Endothelial cell of umbilical vein (primary cell): ENCODE data around the gene AKAP13. TPM values are rescaled to one million over a fixed set of nuclear protein-coding genes. Genes with fewer than 3 reads are reported as not detected.

Experiments
- BruUV-seq: library from RNA; stranded (reverse); fragments of 400-500 nt; replicated peaks from 2 replicates; lab custom pipeline; 2021; lab: Mats Ljungman, UMichigan
- CTCF ChIA-PET: fragments of 300-600, 350-600 bp; sonication (Branson Sonifier 250); formaldehyde crosslinking; loops from one replicate; lab custom pipeline; 2021; ENCODE audit warnings: antibody characterized with exemption, inconsistent platforms; lab: Charles Lee
- POLR2A ChIA-PET: fragments of 300-600, 350-600 bp; sonication (Branson Sonifier 250); formaldehyde crosslinking; loops from one replicate; lab custom pipeline; 2021; ENCODE audit warnings: antibody characterized with exemption, inconsistent platforms; lab: Charles Lee
- DNase-seq: peaks from one replicate; pipeline ENCODE4 v3.0.0-alpha.2; 2011; ENCODE audit warnings: low read depth, low spot score
- FAIRE-seq: peaks from 2 replicates; lab custom pipeline; 2011; peaks lifted over from hg19 to GRCh38; lab: Jason Lieb, UNC
- H2AFZ ChIP-seq: 2 replicates; pipeline ENCODE4 v1.6.0; 2012; ENCODE audit warnings: low read depth, low read length, control low read depth, inconsistent platforms
- H3K27ac ChIP-seq: 2 replicates; pipeline ENCODE4 v1.5.1; 2011; ENCODE audit warnings: low read depth, mild to moderate bottlenecking, control low read depth, low read length, moderate library complexity; ENCODE audit not compliant: insufficient read depth
- H3K27me3 ChIP-seq, 2 experiments: 2 replicates each; pipeline versions ENCODE4 v1.6.0 to v1.6.1; 2011; ENCODE audit warnings: low read length in 2 of 2, mixed read lengths in 1 of 2; ENCODE audit not compliant: control insufficient read depth in 2 of 2, insufficient read depth in 2 of 2
- H3K36me3 ChIP-seq, 2 experiments: 2 replicates in 1 of 2; 3 replicates in 1 of 2; pipeline ENCODE4 v1.5.1; 2011; ENCODE audit warnings: low read length in 2 of 2, mild to moderate bottlenecking in 1 of 2, moderate library complexity in 1 of 2; ENCODE audit not compliant: control insufficient read depth in 2 of 2, insufficient read depth in 2 of 2; ENCODE audit errors: extremely low read depth in 1 of 2
- H3K4me1 ChIP-seq: 3 replicates; pipeline ENCODE4 v1.5.1; 2011; ENCODE audit warnings: mild to moderate bottlenecking, low read length; ENCODE audit not compliant: control insufficient read depth, insufficient read depth; ENCODE audit errors: extremely low read depth
- H3K4me2 ChIP-seq: 2 replicates; pipeline ENCODE4 v1.6.1; 2011; ENCODE audit warnings: low read length, control low read depth, mixed read lengths; ENCODE audit not compliant: insufficient read depth
- H3K4me3 ChIP-seq, 3 experiments: fragments of 200-600 bp in 1 of 3; sonication (generic), shearing (Covaris generic) in 1 of 3; replicated peaks in 1 of 3; 2 replicates each; pipeline ENCODE4 v1.5.1; 2011 to 2016; ENCODE audit warnings: control low read depth in 3 of 3, low read length in 3 of 3, mild to moderate bottlenecking in 2 of 3, inconsistent platforms in 1 of 3, low read depth in 1 of 3, moderate library complexity in 1 of 3; ENCODE audit not compliant: insufficient read depth in 1 of 3
- H3K79me2 ChIP-seq: 2 replicates; pipeline ENCODE4 v1.6.0; 2012; ENCODE audit warnings: low read length, inconsistent platforms; ENCODE audit not compliant: control insufficient read depth, insufficient read depth
- H3K9ac ChIP-seq: replicated peaks from 2 replicates; pipeline ENCODE3; 2011; ENCODE audit warnings: low read length, control low read depth; ENCODE audit not compliant: insufficient read depth; ENCODE audit errors: extremely low read depth
- H3K9me1 ChIP-seq: replicated peaks from 3 replicates; pipeline ENCODE4 v1.6.0; 2011; ENCODE audit warnings: mild to moderate bottlenecking, low read length; ENCODE audit not compliant: control insufficient read depth, insufficient read depth; ENCODE audit errors: extremely low read depth
- H3K9me3 ChIP-seq: replicated peaks from 2 replicates; pipeline ENCODE4 v1.5.1; 2012; ENCODE audit warnings: low read length, inconsistent platforms; ENCODE audit not compliant: control insufficient read depth, insufficient read depth
- H4K20me1 ChIP-seq: replicated peaks from 2 replicates; pipeline ENCODE3; 2011; ENCODE audit warnings: mild to moderate bottlenecking, low read length; ENCODE audit not compliant: control insufficient read depth, insufficient read depth; ENCODE audit errors: extremely low read depth
- CTCF ChIP-seq, 2 donors: IDR thresholded peaks; 1 replicate in 1 of 2; 2 replicates in 1 of 2; pipeline ENCODE4 v1.5.1; 2011; ENCODE audit warnings: low read length in 2 of 2, mild to moderate bottlenecking in 2 of 2, moderate library complexity in 2 of 2, control low read depth in 1 of 2, inconsistent platforms in 1 of 2, low read depth in 1 of 2; ENCODE audit not compliant: insufficient read depth in 1 of 2; ENCODE audit errors: extremely low read depth in 1 of 2
- EZH2 ChIP-seq: IDR thresholded peaks from 2 replicates; pipeline ENCODE4 v1.6.1; 2012; ENCODE audit warnings: borderline replicate concordance, low read depth, mild to moderate bottlenecking, moderate library complexity, low read length, inconsistent platforms; ENCODE audit not compliant: severe bottlenecking
- FOS ChIP-seq: IDR thresholded peaks from 2 replicates; pipeline ENCODE4 v1.6.1; 2011; ENCODE audit warnings: mild to moderate bottlenecking, low read length, moderate library complexity, borderline replicate concordance; ENCODE audit not compliant: insufficient read depth
- GATA2 ChIP-seq: IDR thresholded peaks from 2 replicates; pipeline ENCODE4 v1.7.0; 2011; ENCODE audit warnings: low read depth, mild to moderate bottlenecking, moderate library complexity, mixed read lengths, low read length; ENCODE audit not compliant: insufficient read length, insufficient read depth
- JUN ChIP-seq: IDR thresholded peaks from 2 replicates; pipeline ENCODE4 v1.6.1; 2011; ENCODE audit warnings: borderline replicate concordance, low read depth; ENCODE audit not compliant: insufficient read length, insufficient read depth
- MYC ChIP-seq: IDR thresholded peaks from one replicate; pipeline ENCODE4 v1.6.1; 2011; ENCODE audit warnings: mild to moderate bottlenecking, low read depth, low read length
- POLR2A ChIP-seq: IDR thresholded peaks from 2 replicates; pipeline ENCODE4 v1.6.1; 2012; ENCODE audit warnings: low read depth, mild to moderate bottlenecking, control low read depth, low read length
- POLR2AphosphoS5 ChIP-seq: IDR thresholded peaks from 2 replicates; pipeline ENCODE4 v1.6.1; 2012; ENCODE audit warnings: low read depth, mild to moderate bottlenecking, control low read depth, low read length, moderate library complexity; ENCODE audit not compliant: insufficient read depth
- dilution Hi-C: fragments of 300-500 bp; cut with MboI; formaldehyde crosslinking; loops from one replicate; pipeline ENCODE4 v1.15.0; 2019; ENCODE audit warnings: low sequenced_read_pairs; ENCODE audit not compliant: extremely low pct_ligation_motif_present
- intact Hi-C: fragments of 100-400 bp; cut with micrococcal nuclease; formaldehyde crosslinking; loops from one replicate; pipeline ENCODE4 v1.10.0; 2022
- polyA plus RNA-seq, 4 experiments: library from polyadenylated mRNA; depleted of rRNA in 3 of 4; stranded (reverse) in 3 of 4; unstranded in 1 of 4; fragments of >200 nt; gene quantifications; 2 replicates each; pipeline versions ENCODE4 v1.2.1 to v1.2.3, GENCODE V29; 2011 to 2012; ENCODE audit warnings: missing spikeins in 1 of 4
- total RNA-seq: library from RNA; stranded (reverse); gene quantifications from 2 replicates; pipeline ENCODE4 v1.2.3, GENCODE V29; 2021
- TF ChIP-seq, protein P1 (sequence below): IDR thresholded peaks from 2 replicates; pipeline ENCODE4 v1.6.1; 2011; ENCODE audit not compliant: insufficient read depth, insufficient read length

AKAP13 gene
- total and polyA plus RNA-seq, 2 donors (not counting 3 experiments of a cell fraction or from before 2014, with no cell fraction given) = 22.8 to 87.8 TPM

DNA sequence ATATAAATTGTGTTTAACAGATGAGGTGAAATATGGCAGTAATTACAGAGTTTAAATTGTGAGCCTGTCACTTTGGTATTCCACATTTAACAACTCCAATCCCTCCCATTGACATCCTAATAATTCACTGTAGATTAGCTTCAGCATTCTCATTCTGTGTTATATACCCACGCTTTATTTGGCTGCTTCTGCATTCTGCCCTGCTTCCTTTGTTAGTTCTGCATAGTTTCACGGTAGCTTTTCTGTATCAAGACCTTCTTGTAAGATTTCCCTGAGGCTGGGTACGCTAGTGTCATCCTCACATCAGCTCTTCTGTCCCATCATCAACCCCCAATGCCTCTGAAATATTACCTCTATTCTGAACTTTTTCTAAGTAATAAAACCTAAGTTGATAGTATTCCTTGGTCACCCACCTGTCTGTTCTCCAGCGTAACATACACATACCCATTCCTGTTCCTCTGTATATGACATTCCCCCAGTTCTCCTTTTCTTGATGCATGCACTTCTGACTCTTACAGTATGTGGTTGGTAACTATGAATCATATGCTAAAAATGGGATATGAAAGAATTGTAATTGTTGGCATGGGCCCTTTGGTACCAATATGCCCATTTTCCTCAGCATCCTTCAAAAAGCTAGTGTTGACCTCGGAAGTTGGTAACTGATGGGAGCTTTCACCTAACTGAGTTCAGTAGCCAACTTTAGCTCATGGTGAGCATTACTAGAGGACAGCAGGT, 243.1 kb downstream of the AKAP13 start:
- Histone ChIP-seq H3K27ac (no peak overlapping the region), H3K4me3 (no peak overlapping the region), H3K4me2 (no peak overlapping the region), H3K79me2 (peaks cover 17% of the 10 kb centered on the region), H4K20me1 (no peaks in the 10 kb centered on the region), H3K9ac (no peak overlapping the region), H3K9me1 (no peaks in the 10 kb centered on the region), H3K27me3 (no peaks in the 10 kb centered on the region), H3K4me1 (peaks cover 39% of the 10 kb centered on the region), H3K9me3 (no peaks in the 10 kb centered on the region), H2AFZ (no peak overlapping the region), H3K36me3 (no peaks in the 10 kb centered on the region)
- no TSS peak for BruUV-seq
- intact Hi-C loops (no loop called here), dilution Hi-C loops (no loop called here)
- FAIRE-seq (no peak), DNase-seq (no peak)
- TF ChIP-seq POLR2A (no peak), JUN (peak; percentile 28), FOS (no peak), EZH2 (no peak), GATA2 (no peak), MYC (no peak)
- ChIA-PET POLR2A (interaction anchor here (1.7 kb wide), 1 partner anchor 16 kb away, joined by 3 read pairs; no protein-coding TSS in a partner anchor), CTCF (interaction anchor here (0.7 to 1.6 kb wide), 5 partner anchors 9 to 31 kb away, joined by 3 to 5 read pairs (median 3); no protein-coding TSS in a partner anchor)

GRCh38 chr15:85624291-85624801, 243.9 kb downstream of the AKAP13 start:
- Histone ChIP-seq H3K27me3 (no peaks in the 10 kb centered on the region), H3K4me3 (no peak overlapping the region), H3K4me2 (peak overlapping the region; percentile 11), H3K27ac (no peak overlapping the region), H3K9ac (no peak overlapping the region), H3K79me2 (peaks cover 17% of the 10 kb centered on the region), H3K9me1 (no peaks in the 10 kb centered on the region), H3K9me3 (no peaks in the 10 kb centered on the region), H4K20me1 (no peaks in the 10 kb centered on the region), H3K4me1 (peaks cover 32% of the 10 kb centered on the region), H2AFZ (no peak overlapping the region), H3K36me3 (no peaks in the 10 kb centered on the region)
- BruUV-seq = no TSS peak
- peak; percentile 52 for DNase-seq
- TF ChIP-seq MYC = no peak
- TF ChIP-seq FOS = no peak
- TF ChIP-seq JUN = no peak
- TF ChIP-seq POLR2AphosphoS5 = no peak
- TF ChIP-seq, protein P1, sequence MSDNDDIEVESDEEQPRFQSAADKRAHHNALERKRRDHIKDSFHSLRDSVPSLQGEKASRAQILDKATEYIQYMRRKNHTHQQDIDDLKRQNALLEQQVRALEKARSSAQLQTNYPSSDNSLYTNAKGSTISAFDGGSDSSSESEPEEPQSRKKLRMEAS = no peak
- no peak for TF ChIP-seq CTCF (IDR thresholded peaks at IDR 0.05; ENCODE audit: extremely low read depth in 1 of 2, insufficient read depth in 1 of 2, low read depth in 1 of 2, low read length in 2 of 2)
- no peak for TF ChIP-seq EZH2
- no peak for TF ChIP-seq POLR2A
- TF ChIP-seq GATA2 = no peak
- ChIA-PET CTCF (interaction anchor here (0.7 to 1.6 kb wide), 5 partner anchors 17 to 42 kb away, joined by 3 to 5 read pairs (median 3); no protein-coding TSS in a partner anchor), POLR2A (interaction anchor here (0.8 to 1.7 kb wide), 2 partner anchors 17 to 22 kb away, joined by 3 read pairs; no protein-coding TSS in a partner anchor)
- intact Hi-C loops (no loop called here), dilution Hi-C loops (no loop called here)
- FAIRE-seq = no peak
